Measurements from ENCODE around the gene GRK1.
A peak's percentile ranks its signal among the peaks of the same experiment; 100 is the strongest.

The GRK1 gene

GRCh38 chr13:113650275-113650674 lies 16.7 kb upstream of the GRK1 start:
- DNase-seq (ENCODE audit: low spot score) = no peak

DNA sequence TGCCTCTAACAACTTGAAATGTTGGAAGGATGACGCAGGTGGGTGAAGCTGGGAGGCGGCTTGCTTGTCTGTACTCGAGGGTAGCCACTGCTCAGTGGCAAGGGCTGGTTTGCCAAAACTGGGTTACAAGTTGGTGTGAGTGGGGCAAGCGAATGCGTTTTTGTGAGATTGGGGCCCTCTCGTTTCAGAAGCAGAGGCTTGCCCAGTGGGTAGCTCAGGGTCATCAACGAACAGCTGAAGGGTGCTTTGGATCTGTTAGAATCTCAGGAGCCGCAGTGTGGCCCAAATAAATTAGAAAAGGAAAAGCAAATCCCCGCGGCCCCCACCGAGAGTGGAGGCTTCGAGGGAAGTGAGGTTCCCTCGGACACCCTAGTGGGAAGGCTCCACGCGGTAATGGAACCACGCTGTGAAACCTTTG lies 16.3 kb upstream of the GRK1 start:
- no peak for DNase-seq (ENCODE audit: low spot score)

GRCh38 chr13:113651511-113652403 lies 15.3 kb upstream of the GRK1 start:
- DNase-seq (ENCODE audit: low spot score) = no peak

- DNase-seq (ENCODE audit: low spot score) = peak; percentile 3
Measured at GRCh38 chr13:113652404-113653263, 14.4 kb upstream of the GRK1 start.

DNA sequence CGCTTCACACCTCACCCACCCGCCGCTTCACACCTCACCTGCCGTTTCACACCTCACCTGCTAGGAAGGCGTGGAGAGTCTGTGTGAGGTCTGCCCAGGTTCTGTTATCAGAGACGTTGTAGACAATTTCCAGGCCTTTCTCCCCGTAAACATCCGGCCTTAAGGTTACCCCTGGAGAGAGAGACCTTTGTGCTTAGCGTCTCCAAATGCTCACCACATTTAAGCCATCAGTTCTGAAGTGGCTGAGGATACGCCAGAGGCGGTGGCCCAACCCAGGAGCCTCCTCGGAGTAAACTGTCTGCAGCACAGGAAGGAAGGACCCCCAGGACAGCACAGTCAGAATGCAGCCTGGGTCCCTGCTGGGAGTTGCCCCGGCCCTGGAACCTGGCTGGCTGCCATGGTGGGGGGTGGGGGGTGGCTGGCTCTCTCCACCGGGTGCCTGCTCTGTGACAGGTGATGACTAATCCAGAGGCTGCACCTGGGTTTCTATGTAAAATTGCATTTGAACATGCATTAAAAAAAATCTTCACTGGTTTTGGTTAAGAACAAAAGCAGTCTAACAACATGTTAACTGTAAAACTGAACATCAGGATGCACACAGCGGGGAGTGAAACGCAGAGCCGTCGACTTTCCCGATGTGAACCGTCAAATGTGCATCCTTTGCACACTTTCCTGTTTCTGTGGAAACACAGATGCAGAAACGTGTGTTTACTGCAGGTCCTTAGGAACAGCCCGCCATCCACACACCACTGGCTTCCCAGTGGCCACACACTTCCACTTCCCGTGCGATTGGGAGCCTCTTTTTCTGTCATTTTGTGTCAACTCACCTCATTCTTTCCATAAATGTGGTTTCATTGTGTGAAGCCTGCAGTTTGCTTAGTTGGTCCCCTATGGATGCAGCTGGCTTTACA lies 13.5 kb upstream of the GRK1 start:
- no peak for DNase-seq (ENCODE audit: low spot score)

DNA sequence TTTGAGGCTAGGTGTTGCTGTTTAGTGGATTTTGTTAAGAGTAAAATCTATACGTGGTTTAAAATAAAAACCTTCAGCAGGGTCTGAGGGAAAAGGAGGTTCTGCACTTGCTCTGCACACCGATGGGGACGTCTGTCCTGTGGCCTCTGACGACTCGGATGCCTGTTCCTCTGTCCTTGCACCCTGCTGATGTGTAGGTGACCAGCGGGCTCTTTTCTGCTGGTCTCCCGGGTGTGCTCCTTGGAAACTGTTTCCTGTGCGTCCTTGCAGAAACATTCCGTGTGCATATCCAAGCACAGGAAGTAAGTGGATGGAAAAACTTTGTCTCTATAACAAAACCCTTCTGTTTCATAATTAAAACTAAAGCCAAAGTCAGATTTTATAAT lies 12.9 kb upstream of the GRK1 start:
- no peak for DNase-seq (ENCODE audit: low spot score)

DNA sequence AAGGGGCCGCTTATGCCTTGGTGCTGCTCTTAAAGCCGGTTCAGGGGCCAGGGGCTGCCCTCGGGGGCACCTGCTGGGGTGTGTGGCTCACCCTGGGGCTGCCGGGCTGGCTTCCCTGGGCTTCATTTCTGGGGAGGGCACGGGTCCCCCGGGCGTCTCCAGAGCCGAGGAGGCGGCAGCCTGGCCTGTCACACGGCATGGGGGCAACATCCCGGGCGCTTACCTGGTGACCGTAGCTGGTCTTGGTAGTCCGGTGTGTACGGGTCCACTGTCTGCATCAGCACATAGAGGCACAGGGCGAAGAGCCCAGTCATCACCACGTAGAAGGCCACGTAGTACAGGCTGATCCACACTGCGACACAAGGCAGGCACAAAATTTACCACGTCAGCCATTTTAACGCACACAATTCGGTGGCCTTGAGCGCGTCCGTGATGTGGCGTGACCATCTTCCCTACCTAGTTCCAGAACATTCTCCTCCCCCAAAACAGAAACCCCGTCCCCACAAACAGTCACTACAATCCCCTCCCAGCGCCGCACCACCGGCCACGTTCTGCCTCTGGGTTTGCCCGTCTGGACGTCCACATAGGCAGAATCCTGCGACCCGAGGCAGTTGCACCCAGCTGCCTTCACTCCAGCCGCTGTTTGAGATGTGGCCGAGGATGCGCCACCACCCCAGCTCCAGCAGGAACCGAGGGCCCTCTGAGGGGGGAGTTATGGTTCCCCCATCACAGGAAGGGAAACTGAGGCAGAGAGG lies 12.3 kb upstream of the GRK1 start:
- no peak for DNase-seq (ENCODE audit: low spot score)

DNA sequence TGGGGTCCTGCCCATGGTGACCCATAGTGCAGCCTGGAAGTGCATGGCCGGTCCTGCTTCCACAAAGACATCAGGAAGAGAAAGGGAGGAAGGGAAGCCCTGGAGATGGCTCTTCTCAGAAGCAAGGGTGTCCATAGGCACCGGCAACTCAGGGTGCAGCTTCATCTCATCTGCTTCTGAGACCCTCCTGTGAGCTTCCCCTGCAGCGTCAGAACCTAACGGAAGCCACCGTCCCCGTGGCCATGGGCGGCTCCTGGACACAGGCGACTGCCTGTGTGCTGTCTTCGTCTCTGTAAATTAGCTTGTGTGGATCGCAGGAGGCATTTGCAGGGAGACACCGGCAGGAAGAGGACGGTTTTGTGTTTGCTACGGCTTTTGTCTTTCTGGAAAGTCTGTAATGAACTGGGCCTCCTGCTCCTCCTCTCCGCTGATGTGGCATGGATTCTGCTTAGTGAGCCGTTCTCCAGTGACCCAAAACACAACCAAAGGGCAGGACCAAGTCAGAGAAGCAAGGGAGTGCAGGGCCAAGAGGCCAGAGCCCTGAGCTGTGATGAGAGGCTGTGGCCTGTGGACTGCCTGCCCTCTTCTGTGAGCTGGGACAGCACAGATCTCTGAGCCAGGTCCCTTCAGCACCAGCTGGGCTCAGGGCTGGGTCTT lies 11.5 kb upstream of the GRK1 start:
- no peak for DNase-seq (ENCODE audit: low spot score)

GRCh38 chr13:113656003-113656588 lies 10.9 kb upstream of the GRK1 start:
- no peak for DNase-seq (ENCODE audit: low spot score)

DNA sequence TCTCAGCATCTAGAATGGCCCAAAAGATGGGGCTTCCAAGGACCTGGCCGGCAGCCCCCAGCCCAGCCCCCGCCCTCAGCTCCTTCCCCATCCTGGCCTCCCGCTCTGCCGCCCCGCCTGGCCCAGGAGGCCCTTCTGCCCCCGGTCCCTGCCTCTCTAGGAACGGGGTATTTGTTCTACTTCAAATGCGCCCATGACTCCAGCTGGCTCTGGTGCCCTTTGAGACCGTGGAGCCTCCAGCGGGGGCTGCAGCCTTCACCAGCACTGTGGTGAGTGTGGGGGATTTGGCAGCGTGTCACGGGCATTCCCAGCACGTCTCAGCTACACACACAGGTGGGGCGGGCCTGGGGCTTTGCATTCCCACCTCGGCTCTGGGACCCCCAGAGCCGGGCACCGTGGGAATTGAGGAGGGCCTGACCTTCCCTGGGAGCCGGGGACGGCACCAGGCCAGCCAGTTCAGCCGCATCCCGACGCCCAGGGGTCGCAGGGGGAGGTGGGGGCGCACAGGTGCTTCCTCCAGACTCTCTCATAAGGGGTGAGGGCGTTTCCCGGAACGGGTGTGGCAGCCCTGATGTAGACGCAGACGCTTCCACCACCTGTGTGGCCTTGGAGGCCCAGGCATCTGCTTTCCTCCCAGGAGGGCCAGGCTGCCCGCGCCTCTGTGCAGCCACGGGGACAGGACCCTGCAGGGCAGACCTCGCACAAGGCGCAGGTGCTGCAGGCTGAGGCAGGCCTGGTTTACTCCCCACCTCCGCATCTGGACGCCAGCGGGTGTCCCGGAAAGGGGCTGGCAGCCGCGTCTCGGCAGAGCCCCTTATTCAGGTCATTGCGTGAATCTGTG lies 10.0 kb upstream of the GRK1 start:
- no peak for DNase-seq (ENCODE audit: low spot score)

- no peak for DNase-seq (ENCODE audit: low spot score)
Measured at GRCh38 chr13:113657851-113658741, 8.9 kb upstream of the GRK1 start, which contains the start of gene ATP4B. TSS of gene ATP4B (minus strand) at chr13:113658198. CDS start at chr13:113658144, 54 bp downstream.

- DNase-seq (ENCODE audit: low spot score) = no peak
Measured at GRCh38 chr13:113658836-113659235, 8.2 kb upstream of the GRK1 start.

GRCh38 chr13:113659337-113659736 lies 7.7 kb upstream of the GRK1 start:
- DNase-seq (ENCODE audit: low spot score) = no peak

GRCh38 chr13:113660066-113660465 lies 7.0 kb upstream of the GRK1 start:
- DNase-seq (ENCODE audit: low spot score) = no peak

- DNase-seq (ENCODE audit: low spot score) = no peak
Measured at GRCh38 chr13:113661509-113661908, 5.5 kb upstream of the GRK1 start.

- DNase-seq (ENCODE audit: low spot score) = no peak
Measured at GRCh38 chr13:113663934-113664333, 3.1 kb upstream of the GRK1 start.

DNA sequence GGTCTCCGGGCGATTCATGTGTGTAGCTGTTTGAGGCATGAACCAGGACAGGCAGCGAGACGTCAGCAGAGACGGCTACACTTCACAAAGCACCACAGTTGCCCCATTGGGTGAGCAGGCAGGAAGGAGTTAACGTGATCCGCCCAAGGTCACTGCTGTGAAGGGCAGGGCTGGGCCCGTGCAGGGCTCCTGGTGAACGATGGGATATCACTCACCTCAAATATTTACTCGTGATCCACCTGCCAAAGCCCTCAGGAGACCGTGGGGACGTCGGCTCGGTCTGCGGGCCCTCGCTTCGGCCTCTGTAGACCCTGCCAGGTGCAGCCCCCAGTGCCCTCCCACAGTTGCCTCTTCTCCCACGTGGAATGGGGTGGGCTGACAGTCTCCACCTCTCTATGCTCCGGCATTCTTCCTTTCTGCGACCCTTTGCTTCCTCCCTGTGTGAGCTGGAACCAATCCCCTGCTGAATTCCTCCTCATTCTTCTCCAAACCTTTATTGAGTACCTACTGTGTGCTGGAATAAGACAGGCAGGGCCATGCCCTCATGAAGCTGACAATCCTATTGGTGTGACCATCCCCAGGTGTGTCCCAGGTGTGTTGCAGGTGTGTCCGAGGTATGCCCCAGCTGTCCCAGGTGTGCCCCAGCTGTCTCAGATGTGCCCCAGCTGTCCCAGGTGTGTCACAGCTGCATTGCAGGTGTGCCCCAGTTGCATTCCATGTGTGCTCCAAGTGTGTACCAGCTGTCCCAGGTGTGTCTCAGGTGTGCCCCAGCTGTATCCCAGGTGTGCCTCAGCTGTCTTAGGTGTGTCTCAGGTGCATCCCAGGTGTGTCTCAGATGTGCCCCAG lies 2.0 kb upstream of the GRK1 start:
- no peak for DNase-seq (ENCODE audit: low spot score)

Data from CD4-positive, alpha-beta T cell treated with Interleukin-15 for 4 hours (primary cell).